NOMO-1 treated with dmso at 0.1 percent for 144 hours (cell line): ENCODE results near the gene IFNA5.

Experiments used
- DNase-seq: peaks from one replicate; lab custom pipeline; 2025; ENCODE audit not compliant: unreplicated experiment; lab: John Stamatoyannopoulos, UW

The IFNA5 gene

DNA sequence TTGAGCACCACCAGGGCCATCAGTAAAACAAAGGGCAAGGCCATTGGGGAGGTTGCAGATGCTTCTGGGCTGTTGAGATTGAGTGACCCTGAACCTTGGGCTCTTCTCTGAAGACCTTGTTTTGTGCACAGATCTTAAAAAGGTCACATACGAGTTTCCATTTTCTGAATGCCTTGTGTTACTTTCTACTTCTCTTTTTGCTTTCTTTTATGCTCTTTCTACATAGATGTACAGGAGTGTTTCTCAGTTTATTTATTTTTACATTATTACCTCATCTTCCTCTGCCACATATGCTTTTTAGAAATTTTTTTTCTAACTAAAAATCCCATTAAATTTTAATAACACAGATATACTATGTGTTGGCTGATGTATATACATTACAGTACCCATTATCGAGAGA, at the start of gene IFNA5:
TSS of gene IFNA5 (minus strand) at position 101 of the 400 bp plus-strand sequence. CDS start at position 44, 57 bp downstream.
- DNase-seq: no peak

DNA sequence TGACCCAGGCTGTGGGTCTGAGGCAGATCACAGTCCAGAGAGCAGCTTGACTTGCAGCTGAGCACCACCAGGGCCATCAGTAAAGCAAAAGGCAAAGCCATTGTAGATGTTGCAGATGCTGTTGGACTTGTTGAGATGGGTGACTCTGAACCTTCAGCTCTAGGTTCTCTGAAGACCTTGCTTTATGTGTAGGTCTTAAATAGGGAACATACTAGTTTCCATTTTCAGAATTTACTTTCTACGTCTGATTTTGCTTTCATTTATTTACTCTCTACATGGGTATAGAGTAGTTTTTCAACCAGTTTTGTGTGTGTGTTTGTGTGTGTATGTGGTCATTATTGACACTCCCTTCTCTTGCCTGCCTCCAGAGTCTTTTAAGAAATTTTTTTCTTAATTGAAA, 45.7 kb upstream of the IFNA5 start, which contains the start of gene IFNA6:
TSS of gene IFNA6 (minus strand) at position 101 of the 400 bp plus-strand sequence. CDS start at position 101, 0 bp downstream.
- no peak for DNase-seq

DNA sequence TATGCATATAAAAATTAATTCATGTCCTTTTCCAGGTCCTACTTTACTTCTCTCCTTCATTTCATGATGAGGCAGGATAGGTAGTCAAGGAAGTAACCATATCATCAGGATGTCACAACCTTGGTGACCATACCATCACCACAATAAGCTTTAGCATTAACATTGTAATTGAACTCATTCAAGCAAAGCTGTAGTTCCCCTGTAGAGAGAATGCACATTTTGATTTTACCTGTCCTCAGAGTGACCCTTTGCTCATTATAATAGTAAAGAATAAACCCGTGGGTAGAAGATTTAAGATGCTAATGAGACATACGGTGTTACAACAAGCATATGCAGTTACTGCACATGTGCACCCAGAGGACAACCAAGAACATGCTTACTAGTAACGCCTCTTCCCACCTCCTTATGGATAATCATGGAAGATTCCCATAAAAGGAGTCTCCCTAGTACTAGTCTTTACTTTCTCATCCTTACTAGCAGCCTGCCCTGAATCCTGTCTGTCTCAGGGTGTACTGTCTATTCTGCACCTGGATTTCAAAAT, 43.4 kb upstream of the IFNA5 start:
- no peak for DNase-seq

DNA sequence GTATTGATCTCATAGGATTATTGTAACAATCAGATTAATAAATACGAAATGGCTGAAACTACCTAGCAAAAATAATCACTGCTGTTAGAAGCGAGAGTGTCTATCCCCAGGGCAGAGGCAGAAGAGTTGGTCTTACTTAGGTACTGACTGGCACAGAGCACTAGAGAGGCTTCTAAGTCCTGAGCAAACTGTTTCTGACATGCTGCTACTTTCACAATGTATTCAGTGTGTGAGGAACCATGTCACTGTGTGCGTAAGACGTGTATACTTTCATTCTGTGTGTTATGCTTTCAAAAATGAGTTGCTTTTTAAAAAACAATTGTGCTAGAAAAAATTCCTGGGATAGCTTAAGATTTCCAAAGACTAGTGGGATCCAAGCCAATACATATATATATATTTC, 35.6 kb upstream of the IFNA5 start:
- DNase-seq: no peak

DNA sequence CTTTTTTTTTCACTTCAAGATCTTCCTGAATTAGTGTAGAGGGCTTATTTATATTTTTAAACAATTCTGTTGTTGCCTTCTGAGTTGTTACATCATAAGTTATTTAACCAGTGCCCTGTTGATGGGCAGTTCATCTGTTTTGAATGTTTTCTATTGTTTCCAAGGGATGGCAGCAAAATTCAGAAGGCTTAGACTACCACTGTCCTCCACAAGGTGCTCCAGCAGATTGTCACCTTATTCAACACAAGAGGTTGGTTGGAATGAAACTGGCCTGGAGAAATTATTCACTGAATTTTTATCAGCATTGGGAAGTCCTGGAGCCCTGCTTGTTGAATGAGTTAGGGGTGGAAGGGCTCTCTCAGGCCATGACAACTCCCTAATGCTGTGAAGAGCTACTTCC, 31.3 kb upstream of the IFNA5 start:
- DNase-seq: no peak

DNA sequence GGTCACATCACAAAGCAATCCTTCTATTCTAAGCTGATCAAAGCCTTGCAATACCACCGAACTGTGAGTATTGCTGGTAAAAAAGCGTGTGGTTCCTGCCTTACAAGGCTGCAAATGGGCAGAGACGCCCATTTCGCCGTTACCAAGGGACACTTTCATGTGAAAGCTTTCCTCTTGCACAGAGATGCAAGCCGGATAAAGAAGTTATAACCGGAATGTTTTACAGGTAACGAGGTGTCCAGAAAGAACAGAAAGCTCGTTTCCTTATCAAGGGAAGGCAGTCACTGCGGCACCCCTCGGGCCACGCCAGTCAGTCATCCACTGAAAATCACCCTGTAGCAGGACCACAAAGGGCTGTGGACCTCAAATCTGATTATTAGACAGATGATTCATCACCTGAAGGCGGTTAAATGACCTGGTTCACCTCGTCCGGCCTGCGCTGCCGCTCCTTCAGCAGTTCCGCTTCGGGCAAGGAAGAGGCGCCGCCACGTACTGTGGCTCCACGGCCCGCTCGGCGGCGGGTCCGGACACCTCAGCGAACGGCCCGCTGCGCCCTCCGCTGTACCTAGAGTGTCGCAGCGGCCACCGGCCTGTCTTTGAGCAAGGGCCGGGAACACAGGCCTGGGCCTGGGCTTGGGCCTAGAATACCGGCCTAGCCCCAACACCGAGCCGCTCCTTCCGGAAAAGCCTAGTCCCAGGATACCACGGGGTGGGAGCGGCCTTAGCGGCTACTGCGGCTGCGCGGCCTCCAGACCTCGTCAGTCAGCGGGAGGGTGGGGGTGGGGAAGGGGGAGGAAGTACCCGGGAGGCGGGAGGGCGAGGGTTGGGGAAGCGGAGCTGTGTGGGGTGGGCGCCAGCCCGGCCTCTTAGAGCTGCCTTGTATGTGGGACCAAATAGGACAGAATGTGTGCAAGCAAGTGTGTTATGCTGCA, 29.9 kb upstream of the IFNA5 start, which contains the start of gene KLHL9:
TSS of gene KLHL9 (minus strand) at position 704 of the 932 bp plus-strand sequence. CDS start at position 159, 545 bp downstream.
- no peak for DNase-seq

DNA sequence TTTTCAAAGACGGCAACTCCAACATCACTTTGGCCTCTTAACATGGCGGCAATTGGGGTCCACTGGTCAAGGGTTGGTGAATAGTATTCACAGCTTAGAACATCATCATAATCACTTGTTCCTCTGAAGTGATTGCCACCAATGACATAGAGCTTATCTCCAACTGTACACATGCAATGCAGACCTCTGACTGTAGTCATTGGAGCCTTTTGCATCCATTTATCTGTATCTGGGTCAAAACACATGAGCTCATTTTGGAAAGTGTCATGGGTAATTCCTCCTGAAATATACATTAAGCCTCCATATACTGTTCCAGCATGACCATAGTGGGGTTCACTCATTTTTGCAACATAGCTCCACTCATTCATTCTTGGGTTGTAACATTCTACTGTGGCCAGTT, 28.1 kb upstream of the IFNA5 start:
- DNase-seq: no peak

DNA sequence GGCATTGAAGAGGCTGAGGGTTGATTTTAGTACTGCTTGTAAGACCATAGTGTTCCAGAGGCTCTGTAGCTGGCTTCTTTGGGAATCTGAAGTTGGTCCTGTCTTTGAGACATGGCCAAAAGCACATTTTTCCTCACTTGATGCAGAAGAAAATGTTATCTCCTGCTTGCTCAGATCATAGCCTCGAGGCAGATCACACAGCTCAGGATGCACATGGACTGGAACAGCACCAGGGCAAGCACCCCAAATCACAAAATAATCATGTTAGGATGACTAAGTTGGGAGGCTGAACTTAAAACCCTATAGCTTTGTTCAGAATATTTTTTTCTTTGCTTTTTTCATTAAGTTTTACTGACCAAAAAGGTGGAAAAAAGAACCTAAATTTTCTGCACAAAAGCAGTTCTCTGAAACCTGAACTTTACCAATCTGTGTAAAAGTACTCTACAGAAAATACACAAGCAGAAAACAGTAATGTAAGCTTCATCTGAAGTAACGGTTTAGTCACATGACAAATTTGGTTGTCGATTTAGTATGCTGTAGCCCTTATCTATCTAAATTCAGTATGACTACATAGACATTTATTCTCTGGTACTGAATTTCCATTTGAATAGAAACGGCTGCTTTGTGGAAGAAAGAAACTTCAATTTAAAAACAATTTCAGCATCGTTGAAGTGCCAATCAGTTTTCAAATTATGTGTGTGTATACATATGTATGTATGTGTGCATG, 26.7 kb upstream of the IFNA5 start:
- no peak for DNase-seq

DNA sequence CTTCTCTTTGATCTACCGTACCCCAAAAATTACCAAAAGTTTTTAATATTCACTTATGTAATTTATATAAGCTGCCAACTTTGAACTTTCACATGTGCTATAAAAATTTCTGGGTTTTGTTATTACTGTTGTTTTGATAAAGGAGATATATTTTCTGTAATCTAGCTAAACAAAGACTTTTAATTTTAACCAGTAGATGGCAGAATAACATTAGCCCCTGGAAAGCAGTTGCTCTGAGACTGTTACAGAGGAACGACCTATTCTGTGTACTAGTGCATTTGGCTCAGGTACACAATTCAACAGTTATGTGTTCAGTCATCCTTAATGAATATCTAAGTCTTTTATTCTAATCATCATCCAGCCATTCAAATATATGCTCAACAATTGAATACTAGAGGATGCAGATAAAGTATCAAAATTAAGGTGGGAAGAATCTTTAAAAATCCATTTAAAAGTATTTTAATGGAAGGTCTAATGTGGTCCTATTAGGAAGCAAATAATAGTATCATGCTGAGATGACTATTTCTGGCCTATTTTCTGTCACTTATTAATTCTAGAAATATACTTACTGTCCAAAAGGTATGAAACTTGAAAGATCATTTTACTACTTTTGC, 21.5 kb upstream of the IFNA5 start:
- DNase-seq: no peak

DNA sequence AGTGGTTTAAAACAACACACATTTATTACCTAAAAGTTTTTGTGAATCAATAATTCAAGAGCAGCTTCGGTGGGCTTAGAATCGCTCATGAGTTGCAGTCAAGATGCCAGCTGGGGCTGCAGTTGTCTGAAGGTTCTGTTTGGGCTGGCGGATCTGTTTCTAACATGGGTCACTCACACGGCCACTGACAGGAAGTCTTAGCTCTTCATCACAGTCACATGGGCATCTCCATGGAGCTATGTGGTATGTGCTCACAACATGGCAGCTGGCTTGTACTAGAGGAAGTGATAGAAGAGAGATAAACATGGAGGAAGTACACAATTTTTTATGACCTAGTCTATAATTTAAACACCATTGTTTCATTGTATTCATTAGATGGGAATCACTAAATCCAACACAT, 18.9 kb upstream of the IFNA5 start:
- no peak for DNase-seq

DNA sequence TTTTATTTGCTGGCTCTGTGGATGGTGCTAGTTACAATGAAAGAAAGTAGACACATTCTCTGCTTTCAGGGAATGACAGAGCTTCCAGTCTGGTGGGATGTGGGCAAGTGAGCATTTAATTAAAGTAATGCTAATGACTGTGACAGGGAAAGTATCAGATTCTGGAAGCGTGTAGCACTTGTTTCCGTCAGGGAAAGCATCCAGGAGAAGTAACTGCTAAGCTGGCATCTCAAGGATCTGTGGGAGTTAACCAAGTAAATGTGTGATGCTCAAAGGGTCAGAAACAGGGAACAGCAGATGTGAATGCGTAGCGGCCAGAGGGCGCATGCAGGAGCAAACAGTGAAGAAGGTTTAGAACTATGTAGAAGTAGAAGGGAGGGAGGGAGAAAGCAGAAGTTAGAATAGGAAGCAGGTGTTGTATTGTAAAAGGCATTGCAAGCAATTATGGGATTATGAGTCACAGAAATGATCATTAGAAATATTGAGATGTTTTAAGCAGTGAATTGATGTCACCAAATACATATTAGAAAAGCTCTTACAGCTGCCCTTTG, 17.9 kb upstream of the IFNA5 start:
- DNase-seq: no peak

DNA sequence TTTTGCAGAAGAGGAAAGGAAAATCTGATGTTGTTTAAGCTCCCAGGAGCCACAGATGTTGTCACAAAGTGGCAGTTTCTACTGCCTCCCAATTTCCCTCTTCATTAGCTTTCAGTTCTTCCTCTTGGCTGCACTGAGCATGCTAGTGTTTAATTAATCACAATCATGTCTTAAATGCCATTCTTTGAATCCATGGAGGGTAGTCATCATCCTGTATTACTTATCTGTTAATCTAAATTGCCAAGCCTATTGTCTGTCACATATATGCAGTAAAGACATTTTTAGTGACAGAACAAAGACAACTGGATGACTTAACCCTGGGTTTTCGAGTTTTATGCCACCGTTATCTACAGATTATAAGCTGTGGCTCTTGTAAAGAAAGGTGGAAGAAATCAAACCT, 15.4 kb upstream of the IFNA5 start:
- no peak for DNase-seq

DNA sequence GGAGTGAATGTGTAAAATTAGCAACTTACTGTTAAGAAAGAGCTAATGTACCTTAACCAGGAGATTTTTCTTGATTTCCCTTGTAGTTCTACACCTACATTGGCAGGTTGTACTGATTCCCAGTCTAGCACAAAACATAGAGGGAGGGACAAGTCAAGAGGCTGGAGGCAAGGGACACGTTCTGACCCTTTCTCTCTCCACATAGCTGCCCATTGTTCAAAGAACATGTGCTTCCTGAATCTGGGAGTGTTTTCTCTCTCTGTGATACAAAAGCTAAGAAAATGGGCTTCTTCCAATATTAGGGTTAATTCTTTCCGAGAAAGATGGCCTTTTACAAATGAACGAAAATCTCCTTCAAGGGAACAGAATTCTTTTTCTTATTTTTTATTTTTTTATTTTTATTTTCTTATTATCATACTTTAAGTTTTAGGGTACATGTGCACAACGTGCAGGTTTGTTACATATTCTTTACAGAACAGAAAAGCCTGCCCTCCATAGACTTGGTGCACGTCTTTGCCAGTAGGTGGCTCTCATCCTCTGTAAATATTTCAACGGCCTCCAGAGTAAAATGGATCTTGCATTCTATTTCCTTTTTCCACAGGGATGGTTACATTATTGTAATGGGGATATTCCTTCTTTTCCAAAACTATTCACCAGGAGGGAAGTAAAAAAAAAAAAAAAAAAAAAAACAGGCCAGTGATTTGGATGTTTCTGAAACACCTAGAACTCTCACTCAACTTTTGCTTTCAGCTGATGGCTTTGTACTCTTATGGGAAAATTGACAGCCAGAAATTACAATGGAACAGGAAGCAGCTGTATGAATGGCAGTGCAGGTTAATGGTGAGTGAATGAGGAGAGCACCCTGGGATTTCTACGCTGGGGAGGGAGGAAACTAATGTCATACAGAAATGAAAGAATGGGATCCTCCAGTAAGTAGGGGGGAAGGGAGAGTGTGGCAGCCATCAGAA, 13.1 kb upstream of the IFNA5 start:
- DNase-seq: no peak

DNA sequence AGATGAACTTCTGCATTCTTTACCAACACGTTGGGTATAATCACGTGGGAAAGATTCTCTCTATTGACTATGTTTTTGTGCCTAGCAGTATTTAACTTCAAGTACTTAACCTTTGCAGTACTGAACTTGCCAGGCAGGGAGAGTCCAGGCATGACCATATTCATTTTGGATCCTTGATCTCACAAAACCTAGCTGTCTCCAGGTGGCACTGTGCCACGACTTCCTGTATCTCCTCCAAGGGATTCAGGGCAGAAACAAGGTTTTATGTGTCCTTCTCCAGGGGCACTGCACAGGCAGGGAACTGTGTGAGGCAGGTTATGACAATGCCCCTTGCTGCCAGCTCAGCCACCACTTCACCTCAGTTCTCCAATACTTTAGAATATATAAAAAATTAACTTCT, 11.7 kb upstream of the IFNA5 start:
- no peak for DNase-seq

DNA sequence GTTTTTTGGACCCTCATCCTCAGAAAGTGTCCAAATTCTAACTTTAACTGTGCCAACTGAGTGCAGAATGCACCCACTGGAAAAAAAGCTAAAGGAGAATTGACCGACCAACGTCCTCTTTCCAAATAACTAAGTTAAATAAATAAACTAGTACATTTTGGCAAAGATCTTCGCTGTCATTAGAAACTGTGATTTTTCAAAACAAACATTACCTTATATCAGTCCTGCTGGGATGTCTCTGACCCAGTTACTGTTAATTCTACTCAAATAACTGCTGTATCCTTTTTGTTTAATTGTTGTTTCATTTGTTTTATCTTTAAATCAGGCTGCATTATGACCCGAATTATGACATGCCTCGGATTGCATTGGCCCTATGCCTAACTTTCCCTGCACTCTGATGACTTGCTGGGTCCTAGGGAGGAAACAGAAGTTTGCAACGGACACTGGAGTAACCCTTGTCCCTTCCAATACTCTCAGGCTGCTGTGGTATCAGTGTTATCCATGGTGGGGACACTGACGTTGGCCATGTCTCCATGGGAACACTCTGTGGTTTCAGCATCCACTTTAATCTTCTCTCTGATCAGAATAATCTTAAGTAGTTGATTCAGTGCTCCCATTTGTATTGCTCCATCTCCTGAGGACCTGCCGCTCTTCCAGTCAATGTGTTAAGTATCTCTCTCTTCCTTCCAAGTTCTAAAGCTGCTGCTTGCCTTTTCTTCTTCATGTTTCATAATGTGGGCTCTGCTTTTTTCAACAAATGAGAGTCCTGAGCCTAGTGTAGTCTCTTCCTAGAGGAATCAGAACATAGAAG, 11.1 kb upstream of the IFNA5 start:
- no peak for DNase-seq

DNA sequence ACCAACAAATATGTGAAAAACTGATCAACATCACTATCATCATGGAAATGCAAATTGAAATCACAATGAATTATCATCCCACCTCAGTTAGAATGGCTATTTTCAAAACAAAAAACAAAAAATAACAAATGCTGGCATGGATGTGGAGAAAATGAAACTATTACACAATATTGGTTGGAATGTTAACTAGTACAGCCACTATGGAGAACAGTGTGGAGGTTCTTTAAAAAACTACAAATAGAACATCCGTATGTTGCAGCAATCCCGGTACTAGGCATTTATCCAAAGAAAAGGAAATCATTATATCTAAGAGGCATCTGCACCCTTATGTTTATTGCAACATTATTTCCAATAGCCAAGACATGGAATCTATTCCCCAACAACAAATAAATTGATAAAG, 9.0 kb upstream of the IFNA5 start:
- no peak for DNase-seq

DNA sequence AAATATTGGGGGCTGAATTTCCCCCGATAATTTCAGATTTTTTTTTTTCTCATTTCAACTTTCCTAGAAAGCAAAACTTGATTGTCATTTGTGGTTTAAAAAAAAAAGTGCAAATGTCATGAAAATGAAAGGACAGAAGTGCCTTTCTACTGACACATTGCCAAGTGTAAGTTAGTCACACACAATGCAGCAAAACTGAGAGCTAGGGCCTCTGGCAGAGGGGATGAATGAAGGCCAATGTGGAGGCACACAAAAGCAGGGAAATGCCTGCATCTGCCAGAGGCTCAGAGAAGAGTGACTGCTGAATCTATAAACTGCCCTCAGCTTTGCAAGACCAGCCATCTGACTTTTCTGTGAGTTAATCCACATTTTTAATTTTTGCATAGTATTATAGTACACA, 6.8 kb upstream of the IFNA5 start:
- DNase-seq: no peak

DNA sequence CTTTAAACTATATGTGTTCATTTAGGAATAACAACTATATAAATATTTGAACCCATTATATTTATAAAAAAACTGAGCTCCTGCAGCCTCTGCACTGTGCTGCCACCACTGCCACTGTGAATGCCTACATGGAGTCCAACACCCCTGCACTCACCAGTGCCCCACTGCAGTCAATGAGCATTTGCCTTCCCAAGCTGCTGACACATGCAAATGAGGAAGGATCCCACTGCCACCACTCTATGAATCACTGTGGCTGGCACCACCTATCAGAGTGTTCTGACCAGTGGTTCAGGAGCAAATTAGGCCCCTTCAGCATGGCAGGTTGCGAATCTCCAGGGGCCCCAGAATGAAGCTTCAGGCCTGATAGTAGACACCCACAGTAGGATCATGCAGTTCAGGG, 9.1 kb downstream of the IFNA5 start:
- DNase-seq: no peak

DNA sequence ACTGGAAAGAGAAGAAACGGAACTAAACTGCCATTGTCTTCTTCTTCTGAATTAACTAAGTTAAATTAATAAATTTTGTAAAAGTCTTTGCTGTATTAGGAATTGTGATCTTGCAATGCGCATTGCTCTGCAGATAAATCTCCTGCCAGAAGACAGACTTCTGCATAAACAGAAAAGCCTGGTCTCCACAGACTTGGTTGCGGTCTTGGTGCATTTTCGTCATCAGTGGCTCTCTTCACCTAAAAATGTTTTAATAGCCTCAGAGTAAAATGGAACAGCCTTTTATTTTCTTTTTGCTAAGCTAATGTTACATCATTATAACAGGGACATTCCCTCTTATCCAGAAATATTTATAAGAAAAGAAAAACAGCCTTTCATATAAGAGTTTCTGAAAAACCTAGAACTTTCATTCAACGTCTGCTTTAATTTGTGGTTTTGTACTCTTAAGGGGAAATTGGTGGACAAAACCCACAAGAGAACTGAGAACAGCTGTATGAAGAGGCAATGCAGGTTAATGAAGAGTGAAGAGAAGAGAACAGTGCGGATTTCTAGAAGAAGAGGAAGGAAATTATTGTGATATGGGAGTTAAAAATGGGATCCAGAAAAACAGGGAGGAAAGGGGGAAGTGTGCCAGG, 10.1 kb downstream of the IFNA5 start:
- DNase-seq: no peak
